ENCODE measurements around the gene LYRM4.

LYRM4 gene

DNA sequence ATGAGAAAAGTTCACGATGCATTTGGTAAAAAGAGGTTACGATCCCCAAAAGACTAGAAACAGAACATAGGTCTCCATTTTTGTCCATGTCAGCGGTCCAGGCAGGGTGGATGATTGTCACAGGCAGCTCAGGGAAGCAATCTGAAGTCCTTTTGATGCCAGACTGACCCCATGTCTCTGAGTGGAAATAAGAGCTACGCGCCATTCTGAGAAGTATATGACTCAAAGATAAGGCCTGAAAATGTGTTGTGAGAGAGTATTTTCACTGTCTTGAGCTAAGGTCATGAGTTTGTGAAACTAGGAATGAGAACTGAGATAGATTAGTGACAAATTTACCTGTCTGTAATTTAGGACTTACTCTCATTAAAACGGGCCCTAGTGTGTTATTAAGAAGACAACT lies 69.5 kb downstream of the LYRM4 start:
- CTCF ChIA-PET = interaction anchor here (1.1 to 1.5 kb wide), 3 partner anchors 10 to 23 kb away, joined by 3 to 7 read pairs (median 4); no protein-coding TSS in a partner anchor
- POLR2A ChIA-PET = no interaction called here
- no peak overlapping the region for H3K4me3 ChIP-seq (ENCODE audit: low read depth, low read length)
- TF ChIP-seq, protein P1, sequence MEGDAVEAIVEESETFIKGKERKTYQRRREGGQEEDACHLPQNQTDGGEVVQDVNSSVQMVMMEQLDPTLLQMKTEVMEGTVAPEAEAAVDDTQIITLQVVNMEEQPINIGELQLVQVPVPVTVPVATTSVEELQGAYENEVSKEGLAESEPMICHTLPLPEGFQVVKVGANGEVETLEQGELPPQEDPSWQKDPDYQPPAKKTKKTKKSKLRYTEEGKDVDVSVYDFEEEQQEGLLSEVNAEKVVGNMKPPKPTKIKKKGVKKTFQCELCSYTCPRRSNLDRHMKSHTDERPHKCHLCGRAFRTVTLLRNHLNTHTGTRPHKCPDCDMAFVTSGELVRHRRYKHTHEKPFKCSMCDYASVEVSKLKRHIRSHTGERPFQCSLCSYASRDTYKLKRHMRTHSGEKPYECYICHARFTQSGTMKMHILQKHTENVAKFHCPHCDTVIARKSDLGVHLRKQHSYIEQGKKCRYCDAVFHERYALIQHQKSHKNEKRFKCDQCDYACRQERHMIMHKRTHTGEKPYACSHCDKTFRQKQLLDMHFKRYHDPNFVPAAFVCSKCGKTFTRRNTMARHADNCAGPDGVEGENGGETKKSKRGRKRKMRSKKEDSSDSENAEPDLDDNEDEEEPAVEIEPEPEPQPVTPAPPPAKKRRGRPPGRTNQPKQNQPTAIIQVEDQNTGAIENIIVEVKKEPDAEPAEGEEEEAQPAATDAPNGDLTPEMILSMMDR (IDR thresholded peaks at IDR 0.05; ENCODE audit: insufficient read depth, low read length, missing control alignments) = no peak
- no peak for DNase-seq (ENCODE audit: low read depth, low spot score)

DNA sequence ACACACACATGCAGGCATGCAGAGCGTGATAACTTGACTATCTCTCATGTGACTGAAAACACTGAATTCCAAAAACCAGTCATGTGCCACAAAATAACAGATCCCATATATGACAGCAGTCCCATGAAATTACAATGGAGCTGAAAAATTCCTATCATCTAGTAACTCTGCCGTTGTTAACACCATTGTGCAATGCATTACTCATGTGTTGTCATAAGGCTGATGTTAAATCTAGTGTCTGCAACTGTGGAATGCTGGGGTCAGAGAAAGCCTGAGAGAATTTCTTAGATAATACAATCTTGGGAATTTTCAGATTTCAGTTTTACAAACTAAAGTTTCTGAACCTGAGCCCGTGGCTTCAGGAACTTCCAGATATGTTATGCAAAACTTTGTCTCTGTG lies 70.2 kb downstream of the LYRM4 start:
- DNase-seq (ENCODE audit: low read depth, low spot score) = peak; percentile 87
- ChIA-PET CTCF (interaction anchor here (1.1 to 1.5 kb wide), 3 partner anchors 9 to 24 kb away, joined by 3 to 7 read pairs (median 4); no protein-coding TSS in a partner anchor), POLR2A (no interaction called here)
- TF ChIP-seq, protein P1 (IDR thresholded peaks at IDR 0.05; ENCODE audit: insufficient read depth, low read length, missing control alignments) = no peak
- no peak overlapping the region for H3K4me3 ChIP-seq (ENCODE audit: low read depth, low read length)

DNA sequence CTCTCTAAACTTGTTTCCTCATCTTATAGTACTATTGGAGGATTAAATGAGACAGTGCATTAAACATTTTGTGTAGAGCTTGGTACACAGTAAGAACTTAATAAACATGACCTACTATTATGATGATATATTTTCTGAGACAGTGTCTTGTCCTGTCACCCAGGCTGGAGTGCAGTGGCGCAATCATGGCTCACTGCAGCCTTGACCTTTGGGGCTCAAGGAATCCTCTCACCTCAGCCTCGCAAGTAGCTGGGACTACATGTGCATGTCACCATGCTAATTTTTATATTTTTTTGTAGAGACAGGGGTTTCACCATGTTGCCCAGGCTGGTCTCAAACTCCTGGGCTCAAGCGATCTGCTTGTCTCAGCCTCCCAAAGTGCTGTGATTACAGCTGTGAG lies 72.1 kb downstream of the LYRM4 start:
- TF ChIP-seq, protein P1 (IDR thresholded peaks at IDR 0.05; ENCODE audit: insufficient read depth, low read length, missing control alignments) = no peak
- CTCF ChIA-PET = interaction anchor here (0.9 to 1.9 kb wide), 3 partner anchors 17 to 45 kb away, joined by 3 to 5 read pairs (median 4); no protein-coding TSS in a partner anchor
- no peak for DNase-seq (ENCODE audit: low read depth, low spot score)
- H3K4me3 ChIP-seq (ENCODE audit: low read depth, low read length) = no peak overlapping the region
- POLR2A ChIA-PET = no interaction called here

DNA sequence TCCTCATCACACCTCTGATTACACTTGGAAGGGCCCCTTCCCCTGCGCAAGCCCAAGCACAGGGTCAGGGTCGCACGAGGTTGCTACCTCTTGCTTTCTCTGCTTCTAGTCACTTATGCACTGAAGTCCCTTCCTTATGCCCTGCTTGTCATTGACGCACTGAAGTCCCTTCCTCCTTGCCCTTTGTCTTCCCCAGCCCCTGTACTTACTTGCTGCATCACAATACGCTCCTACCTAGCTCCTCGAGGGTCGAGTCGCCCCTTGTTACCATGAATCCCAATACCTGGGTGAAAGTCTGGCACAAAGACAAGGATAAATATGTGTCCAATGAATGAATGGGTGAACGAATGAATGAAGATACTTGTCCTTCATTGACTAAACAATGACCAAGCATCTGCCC lies 75.9 kb downstream of the LYRM4 start:
- DNase-seq (ENCODE audit: low read depth, low spot score) = no peak
- ChIA-PET CTCF (interaction anchor here (0.9 to 2.6 kb wide), 5 partner anchors 8 to 41 kb away, joined by 4 to 10 read pairs (median 5); no protein-coding TSS in a partner anchor), POLR2A (no interaction called here)
- TF ChIP-seq, protein P1 (IDR thresholded peaks at IDR 0.05; ENCODE audit: insufficient read depth, low read length, missing control alignments) = no peak
- H3K4me3 ChIP-seq (ENCODE audit: low read depth, low read length) = no peak overlapping the region

DNA sequence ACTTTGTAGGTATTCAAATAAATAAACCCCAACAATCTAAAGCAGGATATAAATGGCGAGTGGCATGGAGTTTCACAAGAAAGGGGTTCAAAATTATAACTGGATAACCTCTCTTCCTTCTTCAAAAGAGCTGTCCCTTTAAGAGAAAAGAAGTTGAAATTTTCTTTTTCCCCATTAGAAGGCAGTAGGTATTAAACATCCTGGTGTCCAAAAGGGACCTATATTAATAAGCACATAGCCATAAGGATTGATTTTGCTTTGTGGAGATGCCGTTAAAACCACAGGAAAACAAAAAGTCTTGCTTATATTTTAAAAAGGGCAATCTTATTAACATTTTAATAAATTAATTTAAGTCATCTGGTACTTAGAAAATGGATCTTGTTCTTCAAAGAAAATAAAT lies 76.5 kb downstream of the LYRM4 start:
- no peak for DNase-seq (ENCODE audit: low read depth, low spot score)
- H3K4me3 ChIP-seq (ENCODE audit: low read depth, low read length) = no peak overlapping the region
- CTCF ChIA-PET = interaction anchor here (1.0 to 2.6 kb wide), 4 partner anchors 8 to 41 kb away, joined by 4 to 10 read pairs (median 4); no protein-coding TSS in a partner anchor
- TF ChIP-seq, protein P1 (IDR thresholded peaks at IDR 0.05; ENCODE audit: insufficient read depth, low read length, missing control alignments) = no peak
- POLR2A ChIA-PET = no interaction called here

DNA sequence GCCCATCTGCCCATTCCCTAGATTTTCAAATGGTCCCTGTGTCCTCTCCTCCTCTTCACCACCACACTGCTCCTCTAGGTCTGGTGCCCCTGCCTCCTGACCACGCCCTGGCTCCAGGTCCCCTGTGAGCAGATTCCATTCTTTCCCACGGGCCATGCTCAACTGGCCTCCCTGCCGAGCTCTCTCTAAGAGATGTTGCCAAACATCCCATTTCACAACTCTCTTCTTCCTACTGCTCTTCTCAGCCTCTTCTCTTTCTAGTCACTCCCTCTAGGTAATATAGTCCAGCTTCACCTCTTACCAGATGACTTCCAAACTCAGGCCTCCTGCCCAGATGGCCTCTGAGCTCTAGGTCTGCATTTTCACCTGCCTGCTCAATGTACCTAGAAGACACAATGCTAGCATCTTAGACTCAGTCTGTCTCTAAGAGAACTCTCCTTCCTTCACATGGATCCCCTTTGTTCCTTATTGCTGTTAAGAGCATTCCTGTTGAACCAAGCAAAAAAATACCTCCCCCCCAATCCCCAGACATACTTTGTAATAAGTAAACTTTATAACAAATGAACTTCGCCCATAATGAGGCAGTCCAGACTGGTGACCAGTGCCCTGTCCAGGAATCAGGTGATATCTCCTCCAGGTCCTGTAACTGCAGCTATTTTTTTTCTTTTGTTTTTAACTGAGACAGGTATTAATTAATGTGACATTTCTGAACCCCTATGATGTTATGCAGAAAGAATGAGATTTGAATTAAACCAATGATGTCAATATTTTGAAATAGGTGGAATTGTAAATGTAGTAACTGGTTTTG lies 79.0 kb downstream of the LYRM4 start:
- CTCF ChIA-PET = interaction anchor here (1.2 to 1.9 kb wide), 3 partner anchors 9 to 38 kb away, joined by 3 to 10 read pairs (median 4); no protein-coding TSS in a partner anchor
- no peak for DNase-seq (ENCODE audit: low read depth, low spot score)

More for the DNA sequence above, 79.0 kb downstream of the LYRM4 start:
- no peak overlapping the region for H3K4me3 ChIP-seq (ENCODE audit: low read depth, low read length)
- TF ChIP-seq, protein P1 (IDR thresholded peaks at IDR 0.05; ENCODE audit: insufficient read depth, low read length, missing control alignments) = no peak
- POLR2A ChIA-PET = no interaction called here

Measured in AG04449 (cell line).